Posterior vena cava (tissue), 2 donors: ENCODE data around the gene ARHGAP40. TPM values are rescaled to one million over a fixed set of nuclear protein-coding genes. Genes with fewer than 3 reads are reported as not detected.

Source experiments
- total RNA-seq, 2 donors: library from RNA; stranded (reverse); fragmentation: NEBNext Ultra II Directional; extraction: Animal tissue kit (Norgen Biotek cat#: 25700); gene quantifications; one replicate each; pipeline ENCODE4 v1.2.1, GENCODE V29; 2021
- donor health status: DM: yes; HTN: yes; CAD: no.
- donor health status: DM: yes; HTN: yes; CAD: no.

ARHGAP40 gene
- total RNA-seq, 2 donors from 2014 or later = not detected

Other genes starting within 250 kb of the ARHGAP40 start
- gene SNHG17, start 166.5 kb upstream of the ARHGAP40 start, total RNA-seq = 10 to 100 TPM; 27.9 to 36.3 TPM
- gene RALGAPB, start 129.0 kb upstream of the ARHGAP40 start, total RNA-seq = 10 to 100 TPM; 29.7 to 33.5 TPM
- gene ADIG, start 20.6 kb upstream of the ARHGAP40 start, total RNA-seq = not detected
- gene SLC32A1, start 122.7 kb downstream of the ARHGAP40 start, total RNA-seq = not detected
- 1 to 10 TPM; 5.1 to 5.8 TPM for gene ACTR5, start 146.7 kb downstream of the ARHGAP40 start, total RNA-seq
- 10 to 100 TPM in 1 of 2 donors, 1 to 10 TPM in 1; 8.5 to 11.7 TPM for gene PPP1R16B, start 203.9 kb downstream of the ARHGAP40 start, total RNA-seq